Pancreas (tissue), 10 donors: ENCODE measurements around the gene FEZF1. TPM values are rescaled to one million over a fixed set of nuclear protein-coding genes. Genes with fewer than 3 reads are reported as not detected.

Experiments used
- ATAC-seq, 4 donors: fragments of 200-7000 bp; cut with Tn5 transposase; one replicate each; pipeline versions ENCODE4 v1.8.0 to v1.9.1; 2020; ENCODE audit warnings: mild to moderate bottlenecking in 4 of 4, moderate library complexity in 4 of 4
- DNase-seq, 6 donors: peaks; one replicate each; pipeline ENCODE4 v3.0.0-alpha.2; 2020
- FAIRE-seq: peaks from 2 replicates; lab custom pipeline; 2012; peaks lifted over from hg19 to GRCh38; lab: Jason Lieb, UNC
- H3K27ac ChIP-seq, 4 donors: fragments of 200-600 bp; sonication (generic); 1 replicate in 3 of 4; 2 replicates in 1 of 4; pipeline versions ENCODE4 v1.5.0 to v1.8.0; 2020
- H3K27me3 ChIP-seq, 4 donors: fragments of 200-600 bp; one replicate each; pipeline ENCODE4 v1.8.0; 2021
- H3K36me3 ChIP-seq, 3 donors: fragments of 200-600 bp; sonication (generic) in 1 of 3; one replicate each; pipeline versions ENCODE4 v1.5.0 to v1.8.0; 2020 to 2021
- H3K4me1 ChIP-seq, 3 donors: fragments of 200-600 bp; one replicate each; pipeline ENCODE4 v1.8.0; 2021
- H3K4me3 ChIP-seq, 4 donors: fragments of 200-600 bp; sonication (generic) in 2 of 4; one replicate each; pipeline versions ENCODE4 v1.5.0 to v1.8.0; 2020 to 2021
- H3K9me3 ChIP-seq, 4 donors: fragments of 200-600 bp; one replicate each; pipeline ENCODE4 v1.8.0; 2021
- CTCF ChIP-seq, 4 donors: fragments of 200-600 bp; sonication (generic) in 3 of 4; IDR thresholded peaks; one replicate each; pipeline versions ENCODE4 v1.5.0 to v1.8.0; 2021; ENCODE audit warnings: antibody characterized with exemption in 4 of 4
- WGBS, 2 donors: extraction: QIAGEN DNeasy Blood & Tissue Kit; methylation state at CpG; one replicate each; pipeline ENCODE4 v1.1.7; 2013; 5-methylcytosine and 5-hydroxymethylcytosine counted together
- intact Hi-C, 3 donors: fragments of 100-400 bp; cut with DNase I; formaldehyde crosslinking; loops; one replicate each; pipeline versions ENCODE4 v1.11.1 to v1.14.2; 2022
- polyA plus RNA-seq, 2 donors: library from polyadenylated mRNA; stranded (reverse); fragments of 200-250 nt; gene quantifications; one replicate each; pipeline ENCODE4 v1.2.3, GENCODE V29; 2013
- total RNA-seq, 6 donors: library from RNA; stranded (reverse); fragmentation: NEBNext Ultra II Directional in 4 of 6; extraction: Animal tissue kit (Norgen Biotek cat#: 25700) in 4 of 6; gene quantifications; one replicate each; pipeline versions ENCODE4 v1.2.1 to v1.2.4, GENCODE V29; 2021 to 2023
- donor health status: healthy with polysubstance abuse.
- donor health status: DM: no; HTN: no; CAD: no; lungs with moderate emphysema.
- donor health status: DM: no; HTN: no; CAD: no.
- donor health status: control.
- donor health status: control.
- donor health status: Bipolar disorder and iron deficiency.
- donor health status: DM: yes; HTN: yes; CAD: no.
- donor health status: DM: no; HTN: no; CAD: no.
- donor health status: DM: no; HTN: no; CAD: no.
- donor health status: DM: yes; HTN: yes; CAD: no.

The FEZF1 gene
- total and polyA plus RNA-seq, 8 donors = not detected

- FAIRE-seq (no peak), ATAC-seq (no peak), DNase-seq (peak in 1 of 6 donors; percentile 62)
- WGBS, 2 donors = 15 to 17% methylated on average over 35 of the region's 35 CpGs
- H3K9me3 ChIP-seq = no peaks in the 10 kb centered on the region
- peaks cover 0 to 14% (median 8%) of the 10 kb centered on the region in 3 donors for H3K4me1 ChIP-seq
- no peak for TF ChIP-seq CTCF (IDR thresholded peaks at IDR 0.05)
- no peak overlapping the region for H3K4me3 ChIP-seq
- H3K27ac ChIP-seq = no peak overlapping the region
- H3K36me3 ChIP-seq = no peaks in the 10 kb centered on the region
- peaks cover 4 to 80% (median 20%) of the 10 kb centered on the region in 4 donors for H3K27me3 ChIP-seq
- intact Hi-C loops = no loop called here
These were observed 2.4 kb downstream of the FEZF1 start for GRCh38 chr7:122301858-122302760.

DNA sequence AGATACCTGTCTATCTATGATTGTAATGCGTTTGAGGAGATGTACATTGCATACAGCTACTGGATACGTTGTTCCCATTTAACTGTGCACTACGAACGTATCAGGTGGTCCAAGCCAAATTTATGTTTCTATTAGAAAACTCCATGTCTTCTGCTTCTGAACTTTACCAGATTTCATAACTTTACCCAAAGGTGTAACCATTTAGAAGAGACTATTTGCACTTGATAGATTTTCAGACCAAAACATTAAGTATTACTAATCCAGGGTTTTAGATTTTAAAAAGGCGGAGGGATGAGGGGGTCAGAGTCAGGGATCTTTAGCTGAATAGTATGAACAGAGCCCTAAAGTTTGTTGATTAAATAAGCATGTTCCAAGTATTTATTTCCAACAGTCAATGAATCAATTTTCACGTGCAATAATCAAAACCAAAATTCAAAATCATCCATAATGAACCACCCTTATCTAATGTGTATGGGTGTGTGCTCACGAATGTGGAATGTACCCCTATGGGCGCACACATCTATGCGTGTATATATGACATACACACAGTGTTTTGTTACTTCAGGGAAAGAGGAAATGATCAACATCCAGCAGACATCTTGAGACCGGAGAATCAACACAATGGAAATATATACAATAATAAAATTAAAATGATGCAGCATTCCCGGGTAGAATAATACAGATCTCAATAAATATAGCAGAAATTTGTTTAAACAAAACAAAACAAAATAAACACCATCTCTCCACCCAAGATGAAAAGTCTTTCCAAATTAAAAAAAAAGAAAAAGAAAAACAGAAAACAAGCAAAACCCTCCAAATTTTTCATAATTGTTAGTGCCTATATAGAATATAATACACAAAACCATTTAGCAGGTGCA lies 3.4 kb downstream of the FEZF1 start:
- no peaks in the 10 kb centered on the region for H3K9me3 ChIP-seq
- FAIRE-seq = no peak

DNA sequence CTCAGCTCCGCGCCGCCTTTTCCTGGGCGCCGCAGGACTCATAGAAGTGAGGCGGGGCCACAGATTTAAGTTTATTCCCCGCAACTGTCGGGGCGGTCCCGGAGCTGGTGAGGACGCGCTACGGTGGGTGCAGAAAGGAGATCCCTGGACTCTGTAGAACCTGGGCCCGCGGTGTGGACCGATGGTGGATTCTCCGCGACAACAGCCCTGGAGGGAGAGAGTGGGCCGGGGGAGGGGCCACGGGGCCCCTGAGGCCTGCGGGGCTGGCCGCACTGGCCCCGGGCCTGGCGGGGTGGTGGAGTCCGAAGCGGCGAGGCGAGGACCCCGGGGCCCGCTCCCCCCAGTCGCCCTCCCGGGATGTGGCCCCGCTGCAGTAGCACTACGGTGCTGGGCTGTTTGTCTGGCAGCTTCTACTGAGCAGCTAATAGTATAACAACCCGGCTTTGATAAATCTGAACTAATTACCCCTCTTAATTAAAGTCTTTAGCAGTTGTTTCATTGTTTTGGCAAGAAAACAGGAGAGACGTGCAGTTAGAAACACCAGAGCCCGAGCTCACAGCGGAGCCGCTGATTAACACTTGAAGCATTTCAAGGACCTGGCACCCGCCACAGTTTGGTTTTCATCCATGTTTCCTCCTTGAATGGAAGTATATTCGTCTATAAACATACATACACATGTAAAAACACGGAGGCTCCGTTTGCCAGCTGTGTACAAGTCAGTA lies 4.2 kb downstream of the FEZF1 start:
- DNase-seq (peak in 3 of 6 donors; percentile 22 to 60 (median 49)), FAIRE-seq (no peak), ATAC-seq (peak in 1 of 4 donors; percentile 26)
- intact Hi-C loops = no loop called here
- WGBS, 2 donors = 9% methylated on average over 37 to 43 of the region's 43 CpGs
- no peaks in the 10 kb centered on the region for H3K9me3 ChIP-seq
- H3K4me3 ChIP-seq = peak overlapping the region in 1 of 4 donors; percentile 28
- H3K27me3 ChIP-seq = peaks cover 4 to 66% (median 20%) of the 10 kb centered on the region in 4 donors
- H3K27ac ChIP-seq = no peak overlapping the region
- no peaks in the 10 kb centered on the region for H3K36me3 ChIP-seq
- peaks cover 0 to 8% (median 7%) of the 10 kb centered on the region in 3 donors for H3K4me1 ChIP-seq
- no peak for TF ChIP-seq CTCF (IDR thresholded peaks at IDR 0.05)

More for the DNA sequence above, 3.4 kb downstream of the FEZF1 start:
- Histone ChIP-seq H3K36me3 (no peaks in the 10 kb centered on the region), H3K27me3 (peaks cover 4 to 73% (median 20%) of the 10 kb centered on the region in 4 donors), H3K4me1 (peaks cover 0 to 14% (median 8%) of the 10 kb centered on the region in 3 donors), H3K27ac (no peak overlapping the region), H3K4me3 (no peak overlapping the region)
- DNase-seq (no peak), ATAC-seq (no peak)
- TF ChIP-seq CTCF (IDR thresholded peaks at IDR 0.05) = no peak
- 24 to 25% methylated on average over 11 of the region's 11 CpGs for WGBS, 2 donors
- intact Hi-C loops = no loop called here

GRCh38 chr7:122299624-122300210 lies 4.8 kb downstream of the FEZF1 start:
- intact Hi-C loops = no loop called here
- DNase-seq (peak in 2 of 6 donors; percentile 40 to 50), ATAC-seq (peak in 2 of 4 donors; percentile 11 to 17), FAIRE-seq (no peak)
- 13 to 16% methylated on average over 32 of the region's 32 CpGs for WGBS, 2 donors
- Histone ChIP-seq H3K4me1 (peaks cover 0 to 8% (median under 1%) of the 10 kb centered on the region in 3 donors), H3K27ac (no peak overlapping the region), H3K36me3 (no peaks in the 10 kb centered on the region), H3K9me3 (no peaks in the 10 kb centered on the region), H3K4me3 (peak overlapping the region in 1 of 4 donors; percentile 28), H3K27me3 (peaks cover 4 to 62% (median 20%) of the 10 kb centered on the region in 4 donors)
- no peak for TF ChIP-seq CTCF (IDR thresholded peaks at IDR 0.05)
